ENCODE results near the gene DNAH11. TPM values are rescaled to one million over a fixed set of nuclear protein-coding genes. Genes with fewer than 3 reads are reported as not detected.
"Not testable (repeated sequence)": the region's sequence is repeated elsewhere in the genome, so short reads cannot be mapped to it uniquely, and the experiment has no call there.

The DNAH11 gene
- polyA plus RNA-seq, 1 experiment = 0.59 TPM

DNA sequence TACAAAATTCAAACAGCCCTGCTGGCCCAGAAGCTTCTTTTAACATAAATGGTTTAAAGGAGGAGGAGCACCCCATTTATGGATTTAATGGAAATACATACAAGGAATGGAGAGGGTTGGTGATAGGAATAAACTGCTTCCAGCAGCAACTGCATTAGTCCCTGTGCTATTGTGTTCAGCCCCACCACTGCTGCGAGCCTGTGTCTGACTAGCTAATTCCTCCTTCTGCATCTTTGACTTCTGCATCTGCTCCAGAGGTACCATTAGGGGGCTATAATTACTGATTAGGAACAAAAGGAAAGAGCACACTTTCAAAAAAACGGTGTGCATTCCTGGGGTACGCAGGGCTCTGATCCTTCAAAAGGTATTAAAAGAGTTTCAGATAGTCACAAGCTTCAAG, 378.1 kb downstream of the DNAH11 start:
- TF ChIP-seq, protein P1, sequence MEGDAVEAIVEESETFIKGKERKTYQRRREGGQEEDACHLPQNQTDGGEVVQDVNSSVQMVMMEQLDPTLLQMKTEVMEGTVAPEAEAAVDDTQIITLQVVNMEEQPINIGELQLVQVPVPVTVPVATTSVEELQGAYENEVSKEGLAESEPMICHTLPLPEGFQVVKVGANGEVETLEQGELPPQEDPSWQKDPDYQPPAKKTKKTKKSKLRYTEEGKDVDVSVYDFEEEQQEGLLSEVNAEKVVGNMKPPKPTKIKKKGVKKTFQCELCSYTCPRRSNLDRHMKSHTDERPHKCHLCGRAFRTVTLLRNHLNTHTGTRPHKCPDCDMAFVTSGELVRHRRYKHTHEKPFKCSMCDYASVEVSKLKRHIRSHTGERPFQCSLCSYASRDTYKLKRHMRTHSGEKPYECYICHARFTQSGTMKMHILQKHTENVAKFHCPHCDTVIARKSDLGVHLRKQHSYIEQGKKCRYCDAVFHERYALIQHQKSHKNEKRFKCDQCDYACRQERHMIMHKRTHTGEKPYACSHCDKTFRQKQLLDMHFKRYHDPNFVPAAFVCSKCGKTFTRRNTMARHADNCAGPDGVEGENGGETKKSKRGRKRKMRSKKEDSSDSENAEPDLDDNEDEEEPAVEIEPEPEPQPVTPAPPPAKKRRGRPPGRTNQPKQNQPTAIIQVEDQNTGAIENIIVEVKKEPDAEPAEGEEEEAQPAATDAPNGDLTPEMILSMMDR (IDR thresholded peaks at IDR 0.05; ENCODE audit: insufficient read depth, low read depth, low read length) = no peak
- DNase-seq (ENCODE audit: low read depth) = no peak
- no peaks in the 10 kb centered on the region for H3K36me3 ChIP-seq (ENCODE audit: control insufficient read depth, insufficient read depth, low read length)
- ChIA-PET CTCF (interaction anchor here (0.6 kb wide), 1 partner anchor 184 kb away, joined by 3 read pairs; no protein-coding TSS in a partner anchor), POLR2A (no interaction called here)
- H3K4me3 ChIP-seq (ENCODE audit: low read depth, low read length) = no peak overlapping the region
- H3K27me3 ChIP-seq (ENCODE audit: control insufficient read depth, insufficient read depth, low read length) = no peaks in the 10 kb centered on the region

DNA sequence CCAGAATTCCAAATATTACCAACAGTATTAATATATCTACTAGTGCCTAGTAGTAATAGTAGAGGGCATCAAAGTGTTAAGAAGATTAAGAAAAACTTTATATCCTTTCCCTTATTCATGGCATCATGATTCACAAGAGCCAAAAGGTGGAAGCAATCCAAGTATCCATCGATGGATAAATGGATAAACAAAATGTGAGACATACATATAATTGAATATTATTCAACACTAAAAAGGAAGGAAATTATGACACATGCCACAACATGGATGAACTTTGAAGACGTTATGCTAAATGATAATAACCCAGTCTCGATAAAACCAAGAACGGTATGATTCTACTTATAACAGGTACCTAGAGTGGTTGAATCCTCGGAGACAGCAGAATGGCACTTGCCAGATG, 379.8 kb downstream of the DNAH11 start:
- Histone ChIP-seq H3K36me3 (ENCODE audit: control insufficient read depth, insufficient read depth, low read length) (no peaks in the 10 kb centered on the region), H3K4me3 (ENCODE audit: low read depth, low read length) (no peak overlapping the region), H3K27me3 (ENCODE audit: control insufficient read depth, insufficient read depth, low read length) (no peaks in the 10 kb centered on the region)
- POLR2A ChIA-PET = no interaction called here
- DNase-seq (ENCODE audit: low read depth) = no peak
- CTCF ChIA-PET = interaction anchor here (1.3 kb wide), 1 partner anchor 78 kb away, joined by 3 read pairs; no protein-coding TSS in a partner anchor
- TF ChIP-seq, protein P1 (IDR thresholded peaks at IDR 0.05; ENCODE audit: insufficient read depth, low read depth, low read length) = no peak

DNA sequence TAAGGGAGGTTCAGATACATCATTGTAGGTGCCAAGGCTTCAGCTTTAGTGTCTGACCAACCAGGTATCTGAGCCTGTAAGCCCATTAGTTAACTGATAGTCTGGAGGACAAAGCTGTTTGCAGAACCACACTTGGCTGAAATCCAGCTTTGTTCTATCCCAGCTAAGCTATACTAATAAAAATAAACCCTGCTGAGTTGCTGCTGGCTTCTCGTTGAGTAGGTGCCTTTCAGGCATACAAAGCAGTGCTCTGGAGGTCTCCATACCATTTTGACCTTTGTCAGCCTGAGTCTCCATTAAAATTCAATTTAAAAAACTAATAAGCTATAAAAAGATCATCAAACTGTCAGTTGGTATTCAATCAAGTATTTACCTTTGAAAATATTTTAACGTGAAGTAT, 380.8 kb downstream of the DNAH11 start:
- Histone ChIP-seq H3K4me3 (ENCODE audit: low read depth, low read length) (no peak overlapping the region), H3K27me3 (ENCODE audit: control insufficient read depth, insufficient read depth, low read length) (no peaks in the 10 kb centered on the region), H3K36me3 (ENCODE audit: control insufficient read depth, insufficient read depth, low read length) (no peaks in the 10 kb centered on the region)
- CTCF ChIA-PET = no interaction called here
- no peak for DNase-seq (ENCODE audit: low read depth)
- POLR2A ChIA-PET = interaction anchor here (0.7 kb wide), 1 partner anchor 23 kb away, joined by 3 read pairs; no protein-coding TSS in a partner anchor
- TF ChIP-seq, protein P1 (IDR thresholded peaks at IDR 0.05; ENCODE audit: insufficient read depth, low read depth, low read length) = no peak

DNA sequence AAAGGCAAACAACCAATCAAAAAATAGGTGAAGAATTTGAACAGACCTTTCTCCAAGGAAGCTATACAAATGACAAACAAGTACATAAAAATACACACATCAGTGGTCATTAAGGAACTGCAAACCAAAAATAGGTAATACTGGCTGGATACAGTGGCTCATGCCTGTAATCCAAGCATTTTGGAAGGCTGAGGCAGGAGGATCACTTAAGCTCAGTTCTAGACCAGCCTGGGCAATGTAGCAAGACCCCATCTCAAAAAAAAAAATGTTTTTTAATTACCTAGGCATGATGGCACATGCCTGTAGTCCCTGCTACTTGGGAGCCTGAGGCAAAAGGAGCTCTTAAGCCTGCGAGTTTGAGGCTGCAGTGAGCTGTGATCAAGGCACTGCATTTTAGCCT, 383.6 kb downstream of the DNAH11 start:
- ChIA-PET POLR2A (no interaction called here), CTCF (interaction anchor here (1.3 to 2.8 kb wide), 2 partner anchors 9 to 14 kb away, joined by 3 to 6 read pairs; no protein-coding TSS in a partner anchor)
- TF ChIP-seq, protein P1 (IDR thresholded peaks at IDR 0.05; ENCODE audit: insufficient read depth, low read depth, low read length) = no peak

DNA sequence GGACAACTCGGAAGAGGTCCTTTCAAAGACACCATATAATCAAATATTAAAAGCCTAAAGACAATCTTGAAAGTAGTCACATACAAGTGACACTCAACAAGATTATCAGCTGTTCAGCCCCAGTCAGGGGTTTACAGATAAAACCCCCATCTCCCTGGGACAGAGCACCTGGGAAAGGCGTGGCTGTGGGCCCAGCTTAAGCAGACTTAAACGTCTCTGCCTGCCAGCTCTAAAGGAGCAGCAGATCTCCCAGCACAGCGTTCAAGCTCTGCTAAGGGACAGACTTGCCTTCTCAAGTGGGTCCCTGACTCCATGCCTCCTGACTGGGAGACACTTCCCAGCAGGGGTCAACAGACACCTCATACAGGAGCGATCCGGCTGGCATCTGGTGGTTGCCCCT, 384.9 kb downstream of the DNAH11 start:
- TF ChIP-seq, protein P1 (IDR thresholded peaks at IDR 0.05; ENCODE audit: insufficient read depth, low read depth, low read length) = no peak
- DNase-seq (ENCODE audit: low read depth) = no peak
- ChIA-PET CTCF (no interaction called here), POLR2A (no interaction called here)
- no peaks in the 10 kb centered on the region for H3K27me3 ChIP-seq (ENCODE audit: control insufficient read depth, insufficient read depth, low read length)
- H3K4me3 ChIP-seq (ENCODE audit: low read depth, low read length) = no peak overlapping the region
- H3K36me3 ChIP-seq (ENCODE audit: control insufficient read depth, insufficient read depth, low read length) = no peaks in the 10 kb centered on the region

More for the DNA sequence above, 383.6 kb downstream of the DNAH11 start:
- Histone ChIP-seq H3K27me3 (ENCODE audit: control insufficient read depth, insufficient read depth, low read length) (no peaks in the 10 kb centered on the region), H3K4me3 (ENCODE audit: low read depth, low read length) (no peak overlapping the region), H3K36me3 (ENCODE audit: control insufficient read depth, insufficient read depth, low read length) (no peaks in the 10 kb centered on the region)
- DNase-seq (ENCODE audit: low read depth) = no peak

DNA sequence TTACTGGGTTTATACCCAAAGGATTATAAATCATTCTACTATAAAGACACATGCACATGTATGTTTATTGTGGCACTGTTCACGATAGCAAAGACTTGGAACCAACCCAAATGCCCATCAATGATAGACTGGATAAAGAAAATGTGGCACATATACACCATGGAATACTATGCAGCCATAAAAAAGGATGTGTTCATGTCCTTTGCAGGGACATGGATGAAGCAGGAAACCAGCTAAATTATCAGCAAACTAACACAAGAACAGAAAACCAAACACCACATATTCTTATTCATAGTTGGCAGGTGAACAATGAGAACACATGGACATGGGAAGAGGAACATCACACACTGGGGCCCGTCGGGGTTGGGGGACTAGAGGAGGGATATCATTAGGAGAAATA, 390.5 kb downstream of the DNAH11 start:
- H3K27me3 ChIP-seq (ENCODE audit: control insufficient read depth, insufficient read depth, low read length); H3K4me3 ChIP-seq (ENCODE audit: low read depth, low read length); H3K36me3 ChIP-seq (ENCODE audit: control insufficient read depth, insufficient read depth, low read length); POLR2A ChIA-PET; DNase-seq (ENCODE audit: low read depth); CTCF ChIA-PET: not testable (repeated sequence)
